GM13977 (cell line): ENCODE measurements around the gene MRPL53.

ENCODE experiments used
- DNase-seq: peaks from one replicate; pipeline ENCODE4 v3.0.0; 2012; ENCODE audit warnings: low spot score
- CTCF ChIP-seq: IDR thresholded peaks from 2 replicates; pipeline ENCODE4 v1.5.1; 2012; ENCODE audit warnings: mild to moderate bottlenecking, control low read depth; ENCODE audit not compliant: insufficient read depth; ENCODE audit errors: extremely low read depth, missing control alignments
- in situ Hi-C: fragments of 300-500 bp; cut with MboI; formaldehyde crosslinking; loops from one replicate; pipeline ENCODE4 v1.12.0; 2022; ENCODE audit warnings: low sequenced_read_pairs, low pct_unique_long_range_greater_than_20kb, mixed read lengths, inconsistent platforms; ENCODE audit not compliant: unreplicated experiment

The MRPL53 gene

GRCh38 chr2:74439803-74440377 is 32.6 kb downstream of the MRPL53 start:
- in situ Hi-C loops, result no loop called here
- no peak for TF ChIP-seq CTCF
- no peak for DNase-seq

- no peak for TF ChIP-seq CTCF
- in situ Hi-C loops, result no loop called here
- DNase-seq, result no peak
Measured at GRCh38 chr2:74439373-74439772, 33.1 kb downstream of the MRPL53 start.

GRCh38 chr2:74438248-74438647 is 34.2 kb downstream of the MRPL53 start:
- no peak for DNase-seq

GRCh38 chr2:74436848-74437695 is 35.4 kb downstream of the MRPL53 start:
- in situ Hi-C loops, result no loop called here
- DNase-seq, result peak; percentile 61

More at GRCh38 chr2:74438248-74438647, 34.2 kb downstream of the MRPL53 start:
- TF ChIP-seq CTCF, result no peak
- in situ Hi-C loops, result no loop called here

GRCh38 chr2:74436111-74436805 is 36.2 kb downstream of the MRPL53 start:
- in situ Hi-C loops, result no loop called here
- no peak for TF ChIP-seq CTCF
- no peak for DNase-seq

More at GRCh38 chr2:74436848-74437695, 35.4 kb downstream of the MRPL53 start:
- TF ChIP-seq CTCF, result no peak

GRCh38 chr2:74430502-74430901 is 42.0 kb downstream of the MRPL53 start:
- in situ Hi-C loops, result no loop called here
- no peak for TF ChIP-seq CTCF
- DNase-seq, result no peak
